ACHN (cell line): Measurements from ENCODE around the gene THAP10.
"Not testable (repeated sequence)": the region's sequence is repeated elsewhere in the genome, so short reads cannot be mapped to it uniquely, and the experiment has no call there.

ENCODE experiments used
- DNase-seq: peaks from one replicate; pipeline ENCODE4 v3.0.0-alpha.2; 2015
- in situ Hi-C: cut with HindIII; loops from 2 replicates; pipeline ENCODE4 v1.10.0; 2017; ENCODE audit warnings: low sequenced_read_pairs, low pct_ligation_motif_present, low pct_unique_long_range_greater_than_20kb

The THAP10 gene

GRCh38 chr15:70892002-70892911 lies at the start of gene THAP10, which contains the start of gene LRRC49:
Gene THAP10 (minus strand): TSS chr15:70892433. CDS start chr15:70892272, 161 bp downstream.
Gene LRRC49 (plus strand): TSS chr15:70892826. CDS start chr15:70892895, 69 bp downstream.
- in situ Hi-C loops = no loop called here
- DNase-seq = peak; percentile 91

GRCh38 chr15:70936326-70936725 lies 44.1 kb upstream of the THAP10 start:
- DNase-seq = no peak
- in situ Hi-C loops = no loop called here

GRCh38 chr15:70935631-70936030 lies 43.4 kb upstream of the THAP10 start:
- no peak for DNase-seq
- in situ Hi-C loops = no loop called here

DNA sequence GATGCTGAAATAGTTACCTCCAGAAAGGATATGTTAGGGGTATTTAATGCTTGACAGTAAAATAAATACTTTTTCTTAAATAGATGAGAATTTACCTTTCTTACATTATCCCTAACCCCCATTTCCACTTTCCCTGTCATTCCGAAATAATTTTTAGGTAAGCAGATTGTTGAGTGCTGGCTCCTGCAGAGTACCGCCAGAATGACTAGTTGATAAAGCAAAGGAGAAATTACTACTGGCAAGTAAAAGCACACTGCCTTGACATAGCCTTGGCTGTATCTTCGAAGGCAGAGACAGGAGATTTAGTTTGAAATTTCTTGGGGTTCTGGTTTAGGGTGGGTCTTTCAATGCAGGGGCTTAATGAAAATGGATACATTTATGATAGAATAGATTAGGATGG lies 41.2 kb upstream of the THAP10 start:
- in situ Hi-C loops = no loop called here
- no peak for DNase-seq

DNA sequence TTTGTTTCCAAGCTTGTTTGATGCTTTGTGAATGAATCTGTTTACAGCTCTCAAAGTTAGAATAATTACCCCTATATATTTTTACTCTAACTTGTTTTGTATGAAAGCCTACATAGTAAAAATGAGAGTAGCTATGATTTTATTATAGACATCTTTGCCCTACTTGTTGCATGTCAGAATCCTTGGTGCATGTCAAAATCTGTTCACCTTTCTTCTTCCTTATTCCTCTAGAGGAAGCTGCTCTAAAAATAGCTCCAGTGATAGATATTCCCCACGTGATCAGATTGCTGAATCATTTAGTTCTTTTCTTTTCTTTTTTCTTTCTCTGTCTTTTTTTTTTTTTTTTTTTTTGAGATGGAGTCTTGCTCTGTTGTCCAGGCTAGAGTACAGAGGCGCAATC lies 40.2 kb upstream of the THAP10 start:
- DNase-seq = no peak
- in situ Hi-C loops = no loop called here

- in situ Hi-C loops = no loop called here
- no peak for DNase-seq
Measured at GRCh38 chr15:70931821-70932220, 39.6 kb upstream of the THAP10 start.

DNA sequence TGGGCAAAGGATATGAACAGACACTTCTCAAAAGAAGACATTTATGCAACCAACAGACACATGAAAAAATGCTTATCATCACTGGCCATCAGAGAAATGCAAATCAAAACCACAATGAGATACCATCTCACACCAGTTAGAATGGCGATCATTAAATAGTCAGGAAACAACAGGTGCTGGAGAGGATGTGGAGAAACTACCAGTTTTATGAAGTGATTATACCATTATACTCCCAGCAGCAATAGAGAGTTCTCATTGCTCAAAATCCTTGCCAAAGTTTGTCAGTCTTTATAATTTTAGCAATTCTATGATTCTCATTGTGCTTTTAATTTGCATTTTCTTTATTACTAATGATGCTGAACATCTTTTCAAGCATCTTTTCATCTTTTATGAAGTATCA lies 34.7 kb upstream of the THAP10 start:
- in situ Hi-C loops, DNase-seq: not testable (repeated sequence)

GRCh38 chr15:70923311-70924080 lies 31.3 kb upstream of the THAP10 start:
- in situ Hi-C loops = no loop called here
- no peak for DNase-seq

DNA sequence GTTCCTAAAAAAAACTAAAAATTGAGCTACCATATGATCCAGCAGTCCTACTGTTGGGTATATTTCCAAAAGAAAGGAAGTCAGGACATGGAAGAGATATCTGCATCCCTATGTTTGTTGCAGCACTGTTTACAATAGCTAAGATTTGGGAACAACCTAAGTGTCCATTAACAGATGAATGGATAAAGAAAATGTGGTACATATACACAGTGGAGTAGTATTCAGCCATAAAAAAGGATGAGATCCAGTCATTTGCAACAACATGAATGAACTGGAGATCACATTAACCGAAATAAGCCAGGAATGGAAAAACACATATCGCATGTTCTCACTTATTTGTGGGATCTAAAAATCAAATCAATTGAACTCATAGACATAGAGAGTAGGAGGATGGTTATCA lies 29.9 kb upstream of the THAP10 start:
- in situ Hi-C loops = no loop called here
- DNase-seq = no peak

GRCh38 chr15:70920981-70921696 lies 28.9 kb upstream of the THAP10 start:
- in situ Hi-C loops = no loop called here
- no peak for DNase-seq

DNA sequence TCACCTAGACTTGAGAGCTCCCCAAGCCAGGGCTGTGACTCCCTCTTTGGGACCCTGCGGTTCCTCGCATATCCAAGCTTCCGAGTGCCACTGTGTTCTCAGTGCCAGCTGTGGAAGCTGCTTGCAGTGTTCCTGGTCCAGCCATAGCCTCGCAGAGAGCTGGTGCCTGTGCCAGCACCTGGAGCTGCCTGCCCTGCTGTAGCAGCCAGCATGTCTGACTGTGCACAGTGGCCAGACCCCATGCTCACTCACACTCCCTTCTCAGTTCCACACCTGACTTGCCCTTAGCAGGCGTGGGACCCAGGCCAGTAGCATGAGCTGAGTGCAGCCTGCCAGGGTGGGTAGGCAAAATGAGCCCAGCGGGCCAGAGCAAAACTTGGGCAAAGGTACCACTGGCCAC lies 25.7 kb upstream of the THAP10 start:
- DNase-seq = no peak
- in situ Hi-C loops = no loop called here

- in situ Hi-C loops = no loop called here
- no peak for DNase-seq
Measured at GRCh38 chr15:70916531-70916930, 24.3 kb upstream of the THAP10 start.

DNA sequence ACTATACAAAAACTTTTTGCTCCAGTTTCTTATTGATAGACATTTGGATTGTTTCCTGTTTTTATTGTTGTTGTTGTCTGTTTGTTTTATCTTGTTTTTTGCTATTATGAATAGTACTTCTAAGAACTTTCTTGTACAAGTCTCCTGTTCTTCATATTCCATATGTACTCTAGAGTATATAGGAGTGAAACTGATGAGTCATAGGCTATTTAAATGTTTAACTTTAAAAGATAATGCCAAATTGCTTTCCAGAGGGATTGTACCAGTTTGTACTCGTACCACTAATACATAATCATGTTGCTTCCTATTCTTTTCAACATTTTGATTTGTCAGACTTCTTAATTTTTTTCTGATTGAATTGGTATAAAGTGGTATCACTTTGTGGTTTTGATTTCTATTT lies 20.0 kb upstream of the THAP10 start:
- no peak for DNase-seq
- in situ Hi-C loops = no loop called here

DNA sequence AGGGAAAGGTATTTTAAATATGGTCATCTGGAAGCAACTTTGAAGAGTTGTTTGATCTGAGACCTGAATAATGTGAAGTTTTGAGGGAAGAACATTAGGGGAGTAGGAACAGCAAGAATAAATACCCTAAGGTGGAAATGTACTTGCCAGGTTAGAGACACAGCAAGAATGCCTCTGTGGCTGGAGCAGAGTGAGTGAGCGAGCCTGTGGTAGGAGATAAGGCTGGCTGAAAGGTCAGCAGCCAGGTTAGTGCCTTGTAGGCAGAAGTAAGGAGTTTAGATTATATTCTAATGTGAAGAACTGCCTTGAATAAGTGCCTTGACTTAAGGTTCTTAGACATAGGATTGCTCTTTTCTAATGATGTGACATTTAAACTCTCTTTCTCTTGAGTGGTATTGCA lies 18.7 kb upstream of the THAP10 start:
- in situ Hi-C loops = no loop called here
- no peak for DNase-seq

GRCh38 chr15:70907784-70908471 lies 15.7 kb upstream of the THAP10 start:
- in situ Hi-C loops = no loop called here
- DNase-seq = no peak

GRCh38 chr15:70906842-70907241 lies 14.6 kb upstream of the THAP10 start:
- DNase-seq = no peak
- in situ Hi-C loops = no loop called here

DNA sequence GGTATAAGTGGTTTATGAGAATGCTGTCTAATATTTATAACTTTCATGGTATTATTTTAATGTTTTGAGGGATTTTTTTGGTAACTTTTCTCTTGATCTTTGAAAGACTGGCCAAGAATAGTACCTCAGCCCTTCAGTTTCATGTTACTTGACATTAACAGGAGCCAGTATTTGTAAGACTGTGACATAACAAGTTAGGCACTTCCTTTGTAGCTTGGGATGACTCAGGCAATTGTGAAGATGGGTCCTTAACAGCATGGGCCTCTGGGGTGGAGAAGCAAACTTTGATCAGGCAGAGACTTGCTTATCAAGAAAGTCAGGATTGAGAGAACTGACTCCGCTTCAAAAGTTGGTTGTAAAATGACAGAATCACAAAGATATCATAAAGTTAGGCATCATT lies 9.9 kb upstream of the THAP10 start:
- peak; percentile 22 for DNase-seq
- in situ Hi-C loops = no loop called here

DNA sequence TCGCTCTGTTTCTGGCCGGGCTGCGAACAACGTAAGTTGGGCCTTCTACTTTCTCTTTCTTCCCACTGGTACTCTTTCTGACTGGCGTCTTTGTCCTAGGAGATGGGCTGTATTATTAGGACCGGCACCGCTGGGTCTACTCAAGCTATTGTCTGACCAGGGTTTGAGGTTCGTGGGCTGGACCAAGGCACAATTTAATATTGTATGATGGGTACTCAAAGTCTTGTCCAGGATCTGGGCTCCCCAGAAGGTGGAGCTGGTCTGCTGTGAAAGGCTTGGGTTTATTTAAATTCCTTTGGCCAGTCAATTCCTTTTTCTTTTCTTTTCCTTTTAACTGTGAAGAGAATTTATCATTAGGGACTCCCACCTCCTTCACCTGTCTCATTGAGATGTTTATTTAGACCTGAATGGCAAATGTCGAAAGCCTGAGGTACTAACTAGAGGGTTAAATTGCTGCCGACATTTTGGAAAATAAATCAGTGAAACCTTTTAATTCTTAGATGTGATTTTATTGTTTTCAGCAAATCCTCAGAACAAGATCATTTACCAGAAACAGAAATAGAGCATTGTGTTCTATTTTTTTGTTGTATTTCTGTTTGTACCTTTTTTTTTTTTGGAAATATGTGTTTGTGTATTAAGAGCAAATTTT lies 803 bp upstream of the THAP10 start:
- peak; percentile 60 for DNase-seq
- in situ Hi-C loops = no loop called here
